Activated CD8-positive, alpha-beta memory T cell treated with anti-CD3 and anti-CD28 coated beads, Interleukin-2, amount 50 U/mL, for 1 hour (primary cell): ENCODE results near the gene PBX1.

Experiments used
- DNase-seq: peaks from one replicate; pipeline ENCODE4 v3.0.0-alpha.2; 2020; ENCODE audit errors: extremely low read depth

PBX1 gene

DNA sequence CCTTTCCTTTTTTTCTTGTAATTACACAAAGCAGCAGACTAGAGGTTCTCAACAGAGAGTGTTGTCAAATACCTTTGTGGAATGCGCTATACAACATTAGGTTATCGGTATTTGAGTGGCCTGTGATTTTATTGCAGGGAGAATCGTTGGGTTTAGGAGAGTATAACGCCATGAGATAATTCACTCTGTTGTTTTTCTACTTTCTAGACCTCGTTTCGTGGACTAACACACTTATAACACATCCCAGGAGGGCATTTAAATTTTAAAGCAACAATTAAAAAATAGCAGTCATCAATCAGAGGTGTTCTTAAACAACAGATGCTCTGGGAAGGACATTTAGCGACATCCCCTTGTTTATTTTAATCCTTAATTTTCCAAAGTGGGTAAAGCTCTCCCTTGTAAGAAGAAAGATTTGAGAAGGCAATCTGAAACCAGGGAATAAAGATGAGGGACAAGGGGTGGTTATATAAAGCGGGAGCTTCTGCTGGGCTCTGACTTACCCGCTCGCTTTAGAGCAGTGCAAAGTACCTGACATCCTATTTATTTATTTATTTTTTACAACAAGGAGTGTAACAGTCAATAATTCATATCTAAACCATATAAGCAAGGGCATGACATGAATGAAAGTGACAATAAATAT lies 4.9 kb downstream of the PBX1 start:
- no peak for DNase-seq

GRCh38 chr1:164564378-164564777 lies 5.4 kb downstream of the PBX1 start:
- no peak for DNase-seq

- DNase-seq: no peak
Observed at GRCh38 chr1:164565357-164565756, 6.4 kb downstream of the PBX1 start.

- no peak for DNase-seq
Observed at GRCh38 chr1:164567774-164568173, 8.8 kb downstream of the PBX1 start.

GRCh38 chr1:164569241-164569640 lies 10.3 kb downstream of the PBX1 start:
- DNase-seq: no peak

- no peak for DNase-seq
Observed at GRCh38 chr1:164569866-164570265, 10.9 kb downstream of the PBX1 start.

DNA sequence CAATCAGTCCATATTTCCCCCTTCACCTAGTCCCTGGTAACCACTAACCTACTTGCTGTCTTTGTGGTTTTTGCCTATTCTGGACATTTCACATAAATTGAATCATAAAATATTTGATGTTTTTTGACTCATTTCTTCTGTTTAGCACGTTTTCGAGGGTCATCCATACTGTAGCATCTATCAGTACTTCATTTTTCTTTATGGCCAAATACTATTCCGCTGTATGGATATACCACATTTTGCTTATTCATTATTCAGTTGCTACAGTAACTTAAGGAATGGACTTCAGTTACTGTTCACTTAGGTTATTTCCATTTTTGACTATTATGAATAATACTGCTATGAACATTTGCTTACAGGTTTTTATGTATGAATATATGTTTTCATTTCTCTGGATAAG lies 12.3 kb downstream of the PBX1 start:
- DNase-seq: no peak

DNA sequence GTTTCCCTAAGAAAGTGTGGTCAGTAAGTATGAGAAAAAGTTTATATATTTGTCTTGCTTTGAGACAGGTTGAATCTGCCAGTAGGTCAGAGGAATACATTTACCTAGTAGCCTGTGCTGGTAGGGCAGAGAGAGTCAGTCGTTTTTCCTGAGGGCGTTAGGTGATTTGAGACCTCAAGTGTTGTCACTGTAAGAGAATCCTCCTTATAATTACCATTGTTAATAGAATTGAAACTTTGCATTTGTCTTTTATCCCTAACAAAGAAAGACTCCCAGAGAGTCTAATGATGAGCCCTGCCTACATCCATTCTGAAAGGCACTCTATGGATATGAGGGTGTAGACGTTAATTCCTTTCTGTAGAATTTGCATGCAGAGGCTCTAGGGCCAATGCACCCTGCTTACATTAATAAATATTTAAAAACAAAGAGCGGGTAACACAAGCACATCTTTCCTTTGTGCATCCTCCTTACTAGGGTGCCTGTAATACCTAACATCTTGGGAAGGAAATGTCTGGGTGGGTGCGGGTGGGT lies 16.4 kb downstream of the PBX1 start:
- DNase-seq: no peak

DNA sequence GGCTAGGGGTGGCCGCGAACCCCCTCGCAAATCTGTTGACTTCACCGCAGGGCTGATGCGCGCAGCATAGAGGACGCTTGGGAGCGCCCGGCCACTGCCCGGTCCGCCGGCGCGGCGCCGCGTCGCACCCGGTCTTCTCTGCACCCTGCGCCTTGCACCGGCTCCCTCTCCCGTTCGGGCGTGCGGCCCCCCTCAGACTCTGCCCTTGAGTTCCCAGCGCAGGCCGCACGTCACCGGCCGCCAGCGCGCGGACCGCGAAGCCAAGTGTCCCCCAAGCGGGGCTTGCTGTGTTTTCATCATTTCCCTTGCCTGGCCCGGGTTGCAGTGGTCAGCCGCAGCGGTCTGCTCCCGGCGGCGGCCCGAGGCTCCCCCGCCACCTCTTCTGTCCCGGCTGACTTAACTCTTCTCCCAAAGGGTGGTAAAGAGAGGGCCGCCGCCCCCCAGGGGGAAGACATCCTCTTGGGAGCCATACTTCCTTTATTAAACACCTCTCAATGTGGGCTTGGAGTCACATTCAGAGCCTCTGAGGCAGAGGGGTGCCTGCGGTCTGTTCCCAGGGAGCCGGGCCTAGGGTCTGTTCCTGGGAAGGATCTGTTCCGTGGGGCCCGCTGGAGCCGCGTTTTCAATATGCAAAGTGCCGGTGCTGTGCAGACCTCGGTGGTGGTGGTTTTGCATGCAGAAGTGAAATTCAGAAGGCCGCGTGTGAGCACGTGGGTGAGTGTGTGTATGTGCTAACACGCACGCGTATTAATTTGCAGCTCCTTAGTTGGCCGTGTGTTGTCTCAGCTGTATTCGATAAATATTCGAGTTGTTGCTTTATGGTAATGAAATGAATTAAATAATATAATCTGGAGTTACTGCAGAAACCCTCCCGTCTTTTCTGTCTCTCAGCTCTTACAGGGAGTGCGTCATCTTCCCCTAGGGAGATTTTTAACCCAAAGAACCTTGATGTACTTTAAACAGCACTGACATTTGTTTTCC lies 17.6 kb downstream of the PBX1 start:
- no peak for DNase-seq

GRCh38 chr1:164577291-164577690 lies 18.3 kb downstream of the PBX1 start:
- no peak for DNase-seq

DNA sequence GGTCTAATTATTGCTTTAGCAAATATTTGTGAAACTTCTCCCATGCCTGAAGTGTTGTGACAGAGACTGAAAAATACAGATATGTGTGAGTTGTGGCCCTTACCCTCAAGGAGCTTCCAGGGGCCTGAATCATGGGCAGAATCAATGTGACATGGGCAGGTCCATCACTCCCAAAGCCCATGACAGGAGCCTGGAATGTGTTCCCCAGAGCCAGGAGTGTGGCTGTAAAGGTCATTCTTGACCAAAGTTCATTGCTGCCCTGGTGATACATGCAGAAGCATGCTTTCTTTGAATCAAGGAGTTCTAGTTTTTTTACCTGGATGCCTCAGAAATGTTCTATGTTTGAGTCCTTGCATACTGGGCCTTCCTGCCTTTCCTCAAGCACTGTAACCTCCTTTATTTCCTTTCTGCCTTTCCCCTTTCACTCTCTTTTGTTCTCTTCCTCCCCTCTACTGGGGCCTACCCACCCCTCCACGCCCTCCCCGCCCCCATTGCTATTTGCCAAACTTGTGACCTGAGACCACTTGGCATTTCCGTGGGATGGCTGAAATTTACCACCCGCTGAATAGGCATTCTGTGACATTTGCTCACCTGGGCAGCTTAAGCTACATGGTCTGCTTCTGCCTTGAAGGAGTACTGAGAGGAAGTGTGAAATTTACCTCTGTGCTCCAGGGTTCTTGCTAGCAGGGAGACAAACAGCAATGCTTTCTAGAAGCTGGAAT lies 19.7 kb downstream of the PBX1 start:
- no peak for DNase-seq

GRCh38 chr1:164579381-164579780 lies 20.4 kb downstream of the PBX1 start:
- no peak for DNase-seq

DNA sequence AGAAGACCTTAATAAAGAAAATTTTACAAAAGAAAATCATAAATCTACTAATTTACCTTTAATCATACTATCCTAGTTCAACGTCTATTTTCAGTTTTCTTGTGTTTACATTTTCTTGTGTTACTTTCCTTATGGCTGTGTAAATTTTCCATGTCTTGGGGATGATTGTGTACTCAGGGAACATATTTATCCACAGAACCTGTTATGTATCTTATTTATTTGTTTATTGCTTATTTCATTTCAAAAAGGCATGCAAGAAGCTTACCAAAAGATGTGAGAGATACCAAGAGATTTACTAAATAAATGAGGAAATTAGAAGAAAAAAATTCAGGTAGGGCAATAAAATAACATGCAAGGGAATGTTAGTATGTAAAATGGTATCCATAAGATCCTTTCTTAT lies 22.8 kb downstream of the PBX1 start:
- DNase-seq: no peak

DNA sequence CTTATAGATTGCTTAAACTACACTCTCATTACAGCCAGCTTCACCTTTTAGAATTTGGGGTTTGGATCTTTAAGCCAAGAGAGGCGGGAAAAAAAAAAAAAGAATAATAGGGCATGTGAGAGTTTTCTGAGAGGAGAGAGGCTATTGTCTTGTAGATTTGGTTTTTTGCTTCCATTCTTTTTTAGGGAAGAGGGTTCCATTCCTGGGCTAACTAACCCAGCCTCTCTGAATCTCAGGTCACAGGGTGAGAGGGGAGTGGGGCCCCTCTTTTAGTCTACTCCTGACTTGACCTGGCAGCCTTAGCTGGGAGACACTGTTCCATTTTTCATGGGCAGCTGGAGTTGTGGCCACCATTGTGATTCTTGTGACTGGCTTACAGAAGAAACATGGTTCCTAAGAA lies 24.2 kb downstream of the PBX1 start:
- no peak for DNase-seq

GRCh38 chr1:164583835-164584539 lies 25.0 kb downstream of the PBX1 start:
- DNase-seq: no peak

DNA sequence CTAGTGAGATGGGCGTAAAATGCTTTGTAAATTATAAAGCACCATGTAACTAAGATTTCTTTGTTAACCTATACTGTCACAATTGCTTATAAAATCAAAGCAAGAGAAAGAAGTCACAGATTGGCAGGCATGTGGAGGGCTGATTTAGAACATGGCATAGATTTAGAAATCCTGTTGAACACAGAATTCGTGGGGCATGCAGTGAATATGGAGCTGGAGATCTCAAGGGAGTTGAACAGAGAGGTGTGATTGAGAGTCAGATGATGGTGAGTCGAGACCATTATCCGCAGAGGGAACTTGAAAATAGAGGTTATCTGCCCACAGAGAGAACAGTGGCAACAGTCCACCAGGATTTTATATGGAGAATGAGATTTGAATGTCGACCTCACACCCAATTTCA lies 27.6 kb downstream of the PBX1 start:
- DNase-seq: no peak

DNA sequence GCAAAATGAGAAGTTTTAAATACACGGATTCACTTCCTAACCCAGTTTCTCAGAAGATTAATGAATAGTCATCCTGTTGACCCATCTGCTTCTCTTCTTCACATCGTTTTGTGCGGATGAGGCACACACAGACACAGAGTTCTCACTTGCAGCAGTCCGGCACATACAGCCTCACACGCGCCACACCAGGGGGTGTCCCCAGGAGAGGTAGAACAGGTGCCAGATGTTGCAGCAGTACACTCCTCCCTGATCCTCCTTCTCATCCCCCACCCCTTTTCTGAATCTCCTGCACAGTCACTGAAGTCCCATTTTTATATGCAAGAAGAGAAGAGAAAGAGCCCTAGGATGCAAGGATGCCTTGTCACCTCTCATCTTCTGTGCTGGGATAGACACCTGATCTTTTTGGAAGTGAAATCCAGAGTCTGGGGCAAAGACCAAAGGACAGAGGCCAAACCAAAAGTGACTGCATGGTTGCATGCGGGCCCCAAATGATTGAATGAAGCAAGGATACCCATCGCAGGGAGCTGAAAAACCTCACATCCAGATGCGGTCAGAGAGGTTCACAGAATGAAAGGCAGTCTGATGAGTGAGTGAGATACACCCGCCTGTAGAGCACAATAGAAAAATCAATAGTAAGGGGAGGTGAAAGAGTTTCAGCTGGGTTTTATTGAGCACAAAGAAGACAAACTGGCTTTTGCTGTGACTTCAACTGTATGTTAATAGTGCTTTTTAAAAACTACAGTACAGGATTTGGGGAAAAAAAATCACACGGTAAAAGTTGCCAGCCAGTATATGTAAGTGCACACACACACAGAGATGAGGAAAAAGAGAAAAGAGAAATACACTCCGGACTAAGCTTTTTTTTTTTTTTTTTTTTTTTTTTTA lies 28.9 kb downstream of the PBX1 start:
- no peak for DNase-seq

DNA sequence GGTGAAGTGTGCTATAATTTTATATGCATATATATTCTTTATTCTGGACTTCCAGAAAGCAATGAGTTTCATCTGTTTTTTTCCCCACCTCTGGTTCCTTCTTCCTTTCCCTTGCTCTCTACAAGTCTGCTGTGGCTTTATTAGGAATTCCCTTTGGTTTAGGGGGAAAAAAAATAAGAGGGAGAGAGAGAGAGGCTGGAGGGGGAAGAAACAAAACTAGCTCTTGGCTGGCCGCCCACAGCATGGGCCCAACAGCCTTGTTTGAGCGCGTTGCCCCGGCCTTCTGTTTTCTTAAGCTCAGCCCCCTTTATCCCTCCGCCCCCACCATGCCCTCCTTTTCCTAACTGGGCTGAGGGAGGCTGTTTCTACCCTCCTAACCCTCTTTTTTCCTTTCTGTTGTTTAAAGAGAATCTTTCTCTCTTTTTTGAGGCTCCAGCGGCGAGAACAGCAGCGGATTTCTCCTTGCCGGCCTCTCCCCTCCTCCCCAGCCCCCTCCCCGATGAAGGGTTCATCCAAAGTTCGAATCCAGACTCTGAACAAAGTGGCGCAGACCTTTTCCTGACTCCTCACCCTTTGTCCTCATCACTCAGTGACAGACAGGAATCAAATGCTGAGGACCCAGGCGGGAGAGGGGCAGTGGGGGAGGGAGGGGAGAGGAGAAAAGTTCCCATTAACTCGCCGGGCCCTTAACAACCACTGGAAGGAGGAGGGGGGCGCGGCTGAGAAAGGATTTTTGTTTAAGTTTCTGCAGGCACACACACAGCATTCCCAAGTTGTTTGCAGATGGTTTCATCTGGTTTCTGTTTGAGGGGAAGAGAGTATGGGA lies 29.7 kb downstream of the PBX1 start:
- no peak for DNase-seq

DNA sequence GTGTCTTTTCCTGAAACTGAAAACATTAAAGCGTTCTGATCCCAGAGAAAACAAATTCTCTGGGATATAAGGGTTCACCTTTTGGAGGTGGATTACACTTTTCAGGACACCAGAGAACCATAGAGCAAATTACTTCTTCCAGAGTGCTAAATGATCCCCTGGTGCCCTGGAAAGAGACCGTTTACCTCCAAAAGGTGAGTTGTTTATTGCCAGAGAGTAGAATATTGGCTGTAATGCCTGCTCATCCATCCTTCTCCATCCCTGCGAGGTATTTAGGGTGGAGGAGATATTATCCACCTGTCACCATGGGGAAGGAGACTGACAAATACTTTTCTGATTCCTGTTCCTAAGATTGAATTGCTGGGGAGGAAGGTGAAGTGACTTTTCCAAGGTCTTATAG lies 30.4 kb downstream of the PBX1 start:
- no peak for DNase-seq
